Esophagus muscularis mucosa (tissue), 4 donors: Measurements from ENCODE around the gene KHK. TPM values are rescaled to one million over a fixed set of nuclear protein-coding genes. Genes with fewer than 3 reads are reported as not detected.

ENCODE experiments used
- DNase-seq: peaks from one replicate; pipeline ENCODE4 v3.0.0-alpha.2; 2017; ENCODE audit errors: extremely low spot score
- H3K27ac ChIP-seq, 4 donors: fragments of 200-600 bp; sonication (generic); replicated peaks in 1 of 4; 1 replicate in 3 of 4; 2 replicates in 1 of 4; pipeline ENCODE4 v1.5.1; 2016 to 2019; ENCODE audit warnings: mild to moderate bottlenecking in 1 of 4
- H3K27me3 ChIP-seq, 4 donors: fragments of 200-600 bp; sonication (generic); one replicate each; pipeline versions ENCODE4 v1.5.1 to v1.6.0; 2016 to 2019
- H3K36me3 ChIP-seq, 4 donors: fragments of 200-600 bp; sonication (generic); one replicate each; pipeline ENCODE4 v1.5.1; 2016 to 2019
- H3K4me1 ChIP-seq, 4 donors: fragments of 200-600 bp; sonication (generic); one replicate each; pipeline ENCODE4 v1.5.1; 2016 to 2019
- H3K4me3 ChIP-seq, 4 donors: fragments of 200-600 bp; sonication (generic); 1 replicate in 2 of 4; 2 replicates in 2 of 4; pipeline ENCODE4 v1.5.1; 2016 to 2019; ENCODE audit warnings: mild to moderate bottlenecking in 4 of 4, moderate library complexity in 1 of 4
- H3K9me3 ChIP-seq, 4 donors: fragments of 200-600 bp; sonication (generic); 1 replicate in 3 of 4; 2 replicates in 1 of 4; pipeline ENCODE4 v1.5.1; 2016 to 2019
- EP300 ChIP-seq: sonication (generic); formaldehyde crosslinking; IDR thresholded peaks from one replicate; pipeline ENCODE4 v1.6.1; 2017; ENCODE audit warnings: antibody characterized with exemption
- POLR2A ChIP-seq: fragments of 450-650 bp; IDR thresholded peaks from one replicate; pipeline ENCODE4 v1.6.1; 2017; ENCODE audit warnings: antibody characterized with exemption, moderate library complexity, mild to moderate bottlenecking, low read depth
- POLR2AphosphoS5 ChIP-seq, 2 donors: sonication (generic); formaldehyde crosslinking; IDR thresholded peaks; one replicate each; pipeline ENCODE4 v1.6.1; 2017; ENCODE audit warnings: antibody characterized with exemption in 2 of 2
- WGBS: methylation state at CpG from one replicate; pipeline ENCODE4 v1.1.5; 2018; 5-methylcytosine and 5-hydroxymethylcytosine counted together
- intact Hi-C: fragments of 100-400 bp; cut with DNase I; formaldehyde crosslinking; loops from one replicate; pipeline ENCODE4 v1.15.1; 2023
- total RNA-seq, 4 donors: library from RNA; depleted of rRNA; stranded (reverse); fragments of >200 nt; gene quantifications; one replicate each; pipeline versions ENCODE4 v1.1.0 to v1.2.1, GENCODE V29; 2016
- TF ChIP-seq, protein P1 (sequence below), 3 experiments: fragments of 200-600 bp in 2 of 3; fragments of 450-650 bp in 1 of 3; sonication (generic) in 2 of 3; IDR thresholded peaks; one replicate each; pipeline ENCODE4 v1.5.1; 2017 to 2019; ENCODE audit warnings: antibody characterized with exemption in 3 of 3, mild to moderate bottlenecking in 2 of 3, moderate library complexity in 1 of 3

KHK gene
- total RNA-seq, 4 donors from 2014 or later, result 1.2 to 6.3 (median 1.7) TPM

DNA sequence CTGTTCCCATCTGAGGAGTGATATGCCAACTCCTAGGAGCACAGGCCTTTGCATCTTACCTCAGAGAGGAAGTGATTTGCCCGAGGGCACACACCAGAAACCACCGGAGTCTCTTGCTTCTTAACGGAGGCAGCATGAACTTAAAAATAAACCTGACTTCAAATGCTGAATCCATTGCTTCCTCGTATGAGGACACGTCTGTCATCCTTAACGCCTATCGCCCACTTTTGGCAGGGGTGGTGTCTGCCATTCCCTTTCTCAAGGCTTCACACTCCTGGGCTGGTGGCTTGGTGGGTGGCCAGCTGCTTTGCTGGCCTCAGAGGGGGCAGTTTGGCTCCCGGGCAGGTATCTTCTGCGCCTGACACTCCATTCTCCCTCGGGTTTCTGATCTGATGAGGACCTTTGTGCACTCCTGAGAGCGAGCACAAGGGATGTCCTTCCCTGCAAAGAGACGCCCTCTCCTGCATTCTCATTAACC lies 48.9 kb downstream of the KHK start:
- intact Hi-C loops, result loop anchor here (2.0 kb wide), 1 partner anchor 79 kb away; no protein-coding TSS in a partner anchor
- TF ChIP-seq EP300, result no peak
- TF ChIP-seq POLR2A, result no peak
- TF ChIP-seq, protein P1, sequence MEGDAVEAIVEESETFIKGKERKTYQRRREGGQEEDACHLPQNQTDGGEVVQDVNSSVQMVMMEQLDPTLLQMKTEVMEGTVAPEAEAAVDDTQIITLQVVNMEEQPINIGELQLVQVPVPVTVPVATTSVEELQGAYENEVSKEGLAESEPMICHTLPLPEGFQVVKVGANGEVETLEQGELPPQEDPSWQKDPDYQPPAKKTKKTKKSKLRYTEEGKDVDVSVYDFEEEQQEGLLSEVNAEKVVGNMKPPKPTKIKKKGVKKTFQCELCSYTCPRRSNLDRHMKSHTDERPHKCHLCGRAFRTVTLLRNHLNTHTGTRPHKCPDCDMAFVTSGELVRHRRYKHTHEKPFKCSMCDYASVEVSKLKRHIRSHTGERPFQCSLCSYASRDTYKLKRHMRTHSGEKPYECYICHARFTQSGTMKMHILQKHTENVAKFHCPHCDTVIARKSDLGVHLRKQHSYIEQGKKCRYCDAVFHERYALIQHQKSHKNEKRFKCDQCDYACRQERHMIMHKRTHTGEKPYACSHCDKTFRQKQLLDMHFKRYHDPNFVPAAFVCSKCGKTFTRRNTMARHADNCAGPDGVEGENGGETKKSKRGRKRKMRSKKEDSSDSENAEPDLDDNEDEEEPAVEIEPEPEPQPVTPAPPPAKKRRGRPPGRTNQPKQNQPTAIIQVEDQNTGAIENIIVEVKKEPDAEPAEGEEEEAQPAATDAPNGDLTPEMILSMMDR (IDR thresholded peaks at IDR 0.05), result no peak
- no peak for TF ChIP-seq POLR2AphosphoS5 (IDR thresholded peaks at IDR 0.05)
- peaks cover 9 to 23% (median 18%) of the 10 kb centered on the region in 4 donors for H3K4me1 ChIP-seq
- no peaks in the 10 kb centered on the region for H3K27me3 ChIP-seq
- DNase-seq, result no peak
- H3K36me3 ChIP-seq, result peaks cover 21 to 25% (median 22%) of the 10 kb centered on the region in 4 donors
- no peak overlapping the region for H3K27ac ChIP-seq
- WGBS, result 94% methylated on average over 9 of the region's 12 CpGs
- H3K9me3 ChIP-seq, result no peaks in the 10 kb centered on the region
- H3K4me3 ChIP-seq, result no peak overlapping the region

- H3K27ac ChIP-seq, result no peak overlapping the region
- TF ChIP-seq POLR2A, result no peak
- TF ChIP-seq, protein P1 (IDR thresholded peaks at IDR 0.05), result no peak
- no peak for TF ChIP-seq POLR2AphosphoS5 (IDR thresholded peaks at IDR 0.05)
- TF ChIP-seq EP300, result no peak
- peaks cover 0 to 3% (median 0%) of the 10 kb centered on the region in 4 donors for H3K27me3 ChIP-seq
- H3K36me3 ChIP-seq, result peaks cover 9 to 12% (median 10%) of the 10 kb centered on the region in 4 donors
- H3K9me3 ChIP-seq, result no peaks in the 10 kb centered on the region
- no peak overlapping the region for H3K4me3 ChIP-seq
- intact Hi-C loops, result no loop called here
- H3K4me1 ChIP-seq, result peaks cover 9 to 23% (median 18%) of the 10 kb centered on the region in 4 donors
- no peak for DNase-seq
- WGBS, result 94% methylated on average over 3 of the region's 7 CpGs
Observed at GRCh38 chr2:27136751-27137150, 50.2 kb downstream of the KHK start.

- intact Hi-C loops, result no loop called here
Observed at GRCh38 chr2:27137322-27137935, 50.9 kb downstream of the KHK start.

DNA sequence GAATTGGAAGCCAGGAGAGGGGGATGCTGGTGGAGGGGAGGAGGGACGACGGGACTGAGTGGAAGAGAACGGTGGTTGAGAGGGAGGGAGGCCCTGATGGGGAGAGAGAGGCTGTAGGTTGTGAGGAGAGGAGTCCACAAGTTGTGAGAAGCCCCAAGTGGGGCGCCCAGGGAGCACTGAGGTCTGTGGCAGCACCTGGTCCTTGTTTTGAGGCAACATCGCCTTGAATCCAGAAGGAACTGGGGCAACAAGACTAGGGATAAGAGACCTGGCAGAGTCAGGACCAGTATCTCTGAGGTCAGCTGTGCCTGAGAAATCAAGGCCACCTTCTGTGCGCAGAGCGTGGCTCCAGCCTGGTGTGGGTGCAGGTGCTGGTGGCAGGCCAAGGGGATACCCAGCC lies 51.5 kb downstream of the KHK start:
- no peak for DNase-seq
- TF ChIP-seq POLR2AphosphoS5 (IDR thresholded peaks at IDR 0.05) (no peak), EP300 (no peak), POLR2A (no peak)
- TF ChIP-seq, protein P1 (IDR thresholded peaks at IDR 0.05), result no peak
- H3K4me1 ChIP-seq, result peaks cover 6 to 10% (median 9%) of the 10 kb centered on the region in 4 donors
- no peak overlapping the region for H3K4me3 ChIP-seq
- H3K27ac ChIP-seq, result no peak overlapping the region
- no peaks in the 10 kb centered on the region for H3K9me3 ChIP-seq
- intact Hi-C loops, result no loop called here
- H3K36me3 ChIP-seq, result no peaks in the 10 kb centered on the region
- H3K27me3 ChIP-seq, result peaks cover 0 to 3% (median 0%) of the 10 kb centered on the region in 4 donors
- WGBS, result 79% methylated on average over 7 of the region's 7 CpGs

More at GRCh38 chr2:27137322-27137935, 50.9 kb downstream of the KHK start:
- no peak for DNase-seq
- no peak overlapping the region for H3K27ac ChIP-seq
- H3K4me1 ChIP-seq, result peaks cover 9 to 17% (median 16%) of the 10 kb centered on the region in 4 donors
- H3K9me3 ChIP-seq, result no peaks in the 10 kb centered on the region
- 89% methylated on average over 5 of the region's 21 CpGs for WGBS
- H3K4me3 ChIP-seq, result no peak overlapping the region
- H3K27me3 ChIP-seq, result peaks cover 0 to 3% (median 0%) of the 10 kb centered on the region in 4 donors
- H3K36me3 ChIP-seq, result peaks cover 2 to 5% (median 3%) of the 10 kb centered on the region in 4 donors
- TF ChIP-seq, protein P1 (IDR thresholded peaks at IDR 0.05), result no peak
- TF ChIP-seq POLR2AphosphoS5 (IDR thresholded peaks at IDR 0.05) (no peak), POLR2A (no peak), EP300 (no peak)
